ENCODE results near the gene A3GALT2. TPM values are rescaled to one million over a fixed set of nuclear protein-coding genes. Genes with fewer than 3 reads are reported as not detected.

Gene A3GALT2
- total and polyA plus RNA-seq, 2 donors (not counting 1 experiment from before 2014, with no cell fraction given), result not detected

GRCh38 chr1:33336580-33336979, 15.7 kb upstream of the A3GALT2 start:
- 100% methylated on average over 4 of the region's 9 CpGs for WGBS (ENCODE audit: insufficient coverage)
- Mint-ChIP-seq H3K27ac (no peak overlapping the region), H3K4me1 (peaks cover 16% of the 10 kb centered on the region), H3K27me3 (no peaks in the 10 kb centered on the region), H3K9me3 (ENCODE audit: insufficient read depth) (no peaks in the 10 kb centered on the region), H3K4me3 (no peak overlapping the region)
- Histone ChIP-seq H4K20me1 (ENCODE audit: control insufficient read depth, insufficient read depth, low read length, poor library complexity, severe bottlenecking) (peaks cover 74% of the 10 kb centered on the region), H3K27ac (ENCODE audit: low read length in 2 of 2) (no peak overlapping the region), H3K9me3 (ENCODE audit: control extremely low read depth in 1 of 3, control insufficient read depth in 2 of 3, insufficient read depth in 1 of 3, low read length in 2 of 3) (no peaks in the 10 kb centered on the region), H3K79me2 (ENCODE audit: control insufficient read depth, insufficient read depth, low read length) (peaks cover 44% of the 10 kb centered on the region), H3K36me3 (replicated peaks in 1 of 2; ENCODE audit: control extremely low read depth in 1 of 2, control insufficient read depth in 1 of 2, extremely low read depth in 1 of 2, insufficient read depth in 2 of 2, low read length in 1 of 2) (peaks cover 0 to 30% of the 10 kb centered on the region in 2 experiments), H3K27me3 (replicated peaks in 1 of 4; ENCODE audit: control extremely low read depth in 1 of 4, control insufficient read depth in 3 of 4, insufficient read depth in 4 of 4, low read length in 3 of 4) (no peaks in the 10 kb centered on the region), H3K4me2 (replicated peaks; ENCODE audit: low read depth, low read length, poor library complexity, severe bottlenecking) (no peak overlapping the region), H3K9ac (ENCODE audit: low read length) (no peak overlapping the region), H2AFZ (ENCODE audit: insufficient read depth, low read depth, low read length, poor library complexity, severe bottlenecking) (no peak overlapping the region), H3K4me1 (ENCODE audit: control insufficient read depth in 2 of 2, insufficient read depth in 2 of 2, low read length in 2 of 2) (peaks cover 4 to 5% of the 10 kb centered on the region in 2 donors), H3K4me3 (ENCODE audit: control extremely low read depth in 1 of 5, extremely low read depth in 1 of 5, insufficient read depth in 1 of 5, low read depth in 2 of 5, low read length in 4 of 5) (no peak overlapping the region)
- POLR2A ChIA-PET, result no interaction called here
- CTCF ChIA-PET, result interaction anchor here (1.4 kb wide), 1 partner anchor 41 kb away, joined by 8 read pairs; no protein-coding TSS in a partner anchor
- intact Hi-C loops (cut with micrococcal nuclease), result no loop called here
- no peak for DNase-seq
- ATAC-seq (ENCODE audit: low read depth), result no peak
- TF ChIP-seq EZH2 (IDR thresholded peaks at IDR 0.05; ENCODE audit: borderline replicate concordance, insufficient read depth, low read depth, low read length, poor library complexity, severe bottlenecking) (no peak), CTCF (IDR thresholded peaks at IDR 0.05) (no peak)

- H3K36me3 ChIP-seq (replicated peaks in 1 of 2; ENCODE audit: control extremely low read depth in 1 of 2, control insufficient read depth in 1 of 2, extremely low read depth in 1 of 2, insufficient read depth in 2 of 2, low read length in 1 of 2), result peaks cover 0 to 45% of the 10 kb centered on the region in 2 experiments
- POLR2A ChIA-PET, result no interaction called here
- Mint-ChIP-seq H3K9me3 (ENCODE audit: insufficient read depth) (no peaks in the 10 kb centered on the region), H3K4me3 (no peak overlapping the region), H3K4me1 (peaks cover 9% of the 10 kb centered on the region), H3K27ac (no peak overlapping the region), H3K27me3 (no peaks in the 10 kb centered on the region)
- peaks cover 5 to 7% of the 10 kb centered on the region in 2 donors for H3K4me1 ChIP-seq (ENCODE audit: control insufficient read depth in 2 of 2, insufficient read depth in 2 of 2, low read length in 2 of 2)
- H2AFZ ChIP-seq (ENCODE audit: insufficient read depth, low read depth, low read length, poor library complexity, severe bottlenecking), result no peak overlapping the region
- peaks cover 63% of the 10 kb centered on the region for H4K20me1 ChIP-seq (ENCODE audit: control insufficient read depth, insufficient read depth, low read length, poor library complexity, severe bottlenecking)
- H3K4me2 ChIP-seq (replicated peaks; ENCODE audit: low read depth, low read length, poor library complexity, severe bottlenecking), result no peak overlapping the region
- CTCF ChIA-PET, result no interaction called here
- H3K9ac ChIP-seq (ENCODE audit: low read length), result no peak overlapping the region
- DNase-seq (no peak), ATAC-seq (ENCODE audit: low read depth) (no peak)
- intact Hi-C loops (cut with micrococcal nuclease), result no loop called here
- WGBS (ENCODE audit: insufficient coverage), result 33% methylated on average over 3 of the region's 4 CpGs
- TF ChIP-seq CTCF (IDR thresholded peaks at IDR 0.05) (no peak), EZH2 (IDR thresholded peaks at IDR 0.05; ENCODE audit: borderline replicate concordance, insufficient read depth, low read depth, low read length, poor library complexity, severe bottlenecking) (no peak)
- H3K27me3 ChIP-seq (replicated peaks in 1 of 4; ENCODE audit: control extremely low read depth in 1 of 4, control insufficient read depth in 3 of 4, insufficient read depth in 4 of 4, low read length in 3 of 4), result no peaks in the 10 kb centered on the region
- peaks cover 29% of the 10 kb centered on the region for H3K79me2 ChIP-seq (ENCODE audit: control insufficient read depth, insufficient read depth, low read length)
- H3K9me3 ChIP-seq (ENCODE audit: control extremely low read depth in 1 of 3, control insufficient read depth in 2 of 3, insufficient read depth in 1 of 3, low read length in 2 of 3), result no peaks in the 10 kb centered on the region
- no peak overlapping the region for H3K4me3 ChIP-seq (ENCODE audit: control extremely low read depth in 1 of 5, extremely low read depth in 1 of 5, insufficient read depth in 1 of 5, low read depth in 2 of 5, low read length in 4 of 5)
- H3K27ac ChIP-seq (ENCODE audit: low read length in 2 of 2), result no peak overlapping the region
Observed at GRCh38 chr1:33335020-33335419, 14.1 kb upstream of the A3GALT2 start.
